SK-N-SH treated with all-trans-retinoic acid at 6 μM for 48 hours (cell line): ENCODE measurements around the gene GGNBP2.

ENCODE experiments used
- ARNTL ChIP-seq: fragments of 450-650 bp; formaldehyde crosslinking; IDR thresholded peaks from 2 replicates; pipeline ENCODE4 v1.5.0; 2020; ENCODE audit warnings: low read depth, mild to moderate bottlenecking, moderate library complexity, borderline replicate concordance
- PATZ1 ChIP-seq: fragments of 250-450 bp; sonication (Bioruptor Pico); IDR thresholded peaks from 2 replicates; pipeline ENCODE4 v1.8.0; 2020; ENCODE audit warnings: mild to moderate bottlenecking, moderate library complexity, borderline replicate concordance
- PPARA ChIP-seq: fragments of 250-450 bp; sonication (Bioruptor Pico); IDR thresholded peaks from 2 replicates; pipeline ENCODE4 v1.5.0; 2020; ENCODE audit warnings: mild to moderate bottlenecking, borderline replicate concordance
- RARB ChIP-seq: fragments of 250-450 bp; sonication (Bioruptor Pico); IDR thresholded peaks from 2 replicates; pipeline ENCODE4 v1.8.0; 2021; ENCODE audit warnings: mild to moderate bottlenecking, moderate library complexity
- ZFP3 ChIP-seq: fragments of 250-450 bp; sonication (Bioruptor Pico); IDR thresholded peaks from 2 replicates; pipeline ENCODE4 v1.5.0; 2020; ENCODE audit warnings: mild to moderate bottlenecking, moderate library complexity

- TF ChIP-seq RARB (CRISPR knock-in tag) (no peak), ZFP3 (CRISPR knock-in tag) (no peak), PPARA (CRISPR knock-in tag) (no peak), PATZ1 (CRISPR knock-in tag) (no peak), ARNTL (no peak)
Measured at GRCh38 chr17:36608794-36609497, 64.2 kb downstream of the GGNBP2 start.
